HCT116 (cell line): ENCODE data around the gene CHPT1. TPM values are rescaled to one million over a fixed set of nuclear protein-coding genes. Genes with fewer than 3 reads are reported as not detected.

Experiments used
- ATAC-seq: fragments of 200-7000 bp; cut with Tn5 transposase; 2 replicates; pipeline ENCODE4 v1.9.1; 2020; ENCODE audit warnings: mild to moderate bottlenecking, moderate library complexity
- BruUV-seq: library from RNA; stranded (reverse); fragments of 400-500 nt; replicated peaks from 2 replicates; lab custom pipeline; 2021; lab: Mats Ljungman, UMichigan
- CTCF ChIA-PET: fragments of 300-600 bp; sonication (Branson Sonifier 250); formaldehyde crosslinking; loops from one replicate; lab custom pipeline; 2021; ENCODE audit warnings: antibody characterized with exemption; lab: Charles Lee
- POLR2A ChIA-PET: fragments of 300-600, 350-600 bp; sonication (Branson Sonifier 250); formaldehyde crosslinking; loops from one replicate; lab custom pipeline; 2021; ENCODE audit warnings: antibody characterized with exemption; lab: Charles Lee
- RAD21 ChIA-PET, 2 experiments: fragments of 300-600 bp; sonication (Branson Sonifier 250); formaldehyde crosslinking; loops; one replicate each; lab custom pipeline; 2023; ENCODE audit warnings: low total read pairs in 2 of 2; ENCODE audit not compliant: uncharacterized antibody in 2 of 2, unreplicated experiment in 2 of 2, low non-redundant PET in 1 of 2; lab: Charles Lee
- DNase-seq: peaks from one replicate; pipeline ENCODE4 v3.0.0-alpha.2; 2010; ENCODE audit warnings: low read depth, low spot score
- H2AFZ ChIP-seq: fragments of 200-600 bp; shearing (Covaris generic), sonication (generic); 2 replicates; pipeline ENCODE4 v1.6.1; 2017; ENCODE audit warnings: low read depth, mixed run types, mixed read lengths, antibody characterized with exemption, low read length; ENCODE audit not compliant: poor library complexity, severe bottlenecking
- H3K27ac ChIP-seq: 2 replicates; pipeline ENCODE4 v1.5.1; 2012; ENCODE audit warnings: low read depth, low read length
- H3K27me3 ChIP-seq: fragments of 200-600 bp; sonication (generic); 2 replicates; pipeline ENCODE4 v1.6.1; 2016; ENCODE audit warnings: mixed run types, low read length, mixed read lengths; ENCODE audit not compliant: insufficient read depth
- H3K36me3 ChIP-seq, 2 experiments: fragments of 200-500 bp in 1 of 2; fragments of 200-600 bp in 1 of 2; sonication (Bioruptor generic) in 1 of 2; sonication (generic) in 1 of 2; 2 replicates each; pipeline versions ENCODE4 v1.5.1 to v1.6.1; 2014 to 2016; ENCODE audit warnings: low read length in 2 of 2, inconsistent platforms in 1 of 2, mixed read lengths in 1 of 2, mixed run types in 1 of 2; ENCODE audit not compliant: insufficient read depth in 2 of 2, control insufficient read depth in 1 of 2
- H3K4me1 ChIP-seq, 2 experiments: fragments of 200-600 bp in 1 of 2; sonication (generic) in 1 of 2; 2 replicates each; pipeline versions ENCODE4 v1.5.1 to v1.6.1; 2012 to 2017; ENCODE audit warnings: low read length in 2 of 2, inconsistent platforms in 1 of 2, mild to moderate bottlenecking in 1 of 2, mixed read lengths in 1 of 2, mixed run types in 1 of 2, moderate library complexity in 1 of 2; ENCODE audit not compliant: insufficient read depth in 2 of 2, control insufficient read depth in 1 of 2
- H3K4me2 ChIP-seq: fragments of 200-600 bp; sonication (generic); 2 replicates; pipeline ENCODE4 v1.6.1; 2017; ENCODE audit warnings: mixed run types, low read length, mixed read lengths
- H3K4me3 ChIP-seq, 2 experiments: fragments of 200-600 bp in 1 of 2; sonication (generic) in 1 of 2; replicated peaks in 1 of 2; 2 replicates each; pipeline ENCODE4 v1.5.1; 2011 to 2016; ENCODE audit warnings: low read length in 2 of 2, control low read depth in 1 of 2, low read depth in 1 of 2, mild to moderate bottlenecking in 1 of 2, mixed read lengths in 1 of 2, mixed run types in 1 of 2
- H3K79me2 ChIP-seq: fragments of 200-600 bp; sonication (generic); 2 replicates; pipeline ENCODE4 v1.6.1; 2017; ENCODE audit warnings: mild to moderate bottlenecking, mixed run types, low read length, moderate library complexity, mixed read lengths; ENCODE audit not compliant: insufficient read depth
- H3K9ac ChIP-seq: fragments of 200-600 bp; sonication (generic); 2 replicates; pipeline ENCODE4 v1.6.1; 2016; ENCODE audit warnings: low read length, mixed read lengths
- H3K9me2 ChIP-seq: fragments of 200-600 bp; sonication (generic), shearing (Covaris generic); 2 replicates; pipeline ENCODE4 v1.6.1; 2017; ENCODE audit warnings: mixed run types, mild to moderate bottlenecking, moderate library complexity; ENCODE audit not compliant: insufficient read depth
- H3K9me3 ChIP-seq, 2 experiments: fragments of 200-500 bp in 1 of 2; fragments of 200-600 bp in 1 of 2; sonication (Bioruptor generic) in 1 of 2; sonication (generic) in 1 of 2; 2 replicates each; pipeline ENCODE4 v1.6.1; 2014 to 2017; ENCODE audit warnings: low read length in 2 of 2, mixed read lengths in 2 of 2, inconsistent platforms in 1 of 2, low read depth in 1 of 2, mild to moderate bottlenecking in 1 of 2, mixed run types in 1 of 2, moderate library complexity in 1 of 2; ENCODE audit not compliant: control insufficient read depth in 1 of 2, insufficient read depth in 1 of 2
- H4K20me1 ChIP-seq: fragments of 200-600 bp; sonication (generic), shearing (Covaris generic); 2 replicates; pipeline ENCODE4 v1.6.1; 2017; ENCODE audit warnings: mixed run types, mild to moderate bottlenecking, moderate library complexity; ENCODE audit not compliant: insufficient read depth
- CEBPB ChIP-seq: IDR thresholded peaks from 2 replicates; pipeline ENCODE4 v1.6.1; 2012; ENCODE audit warnings: low read depth
- CTCF ChIP-seq, 3 experiments: fragments of 200-600 bp in 1 of 3; sonication (generic) in 1 of 3; IDR thresholded peaks in 2 of 3; conservative IDR thresholded peaks in 1 of 3; 2 replicates each; pipeline ENCODE4 v1.5.1; 2012 to 2017; ENCODE audit warnings: low read depth in 2 of 3, low read length in 2 of 3, antibody characterized with exemption in 1 of 3, borderline replicate concordance in 1 of 3, control low read depth in 1 of 3, mild to moderate bottlenecking in 1 of 3, mixed read lengths in 1 of 3, mixed run types in 1 of 3, moderate library complexity in 1 of 3; ENCODE audit not compliant: insufficient read depth in 1 of 3
- JUND ChIP-seq: IDR thresholded peaks from 2 replicates; pipeline ENCODE4 v1.6.1; 2012
- RAD21 ChIP-seq: IDR thresholded peaks from 2 replicates; pipeline ENCODE4 v1.6.1; 2012; ENCODE audit warnings: low read depth, mild to moderate bottlenecking
- TCF7L2 ChIP-seq: IDR thresholded peaks from 2 replicates; pipeline ENCODE4 v1.7.0; 2011; ENCODE audit warnings: borderline replicate concordance, inconsistent platforms; ENCODE audit not compliant: insufficient read depth, insufficient read length; ENCODE audit errors: extremely low read depth
- YY1 ChIP-seq: IDR thresholded peaks from 2 replicates; pipeline ENCODE4 v1.6.1; 2011; ENCODE audit warnings: low read length, low read depth, moderate library complexity, mild to moderate bottlenecking; ENCODE audit not compliant: insufficient replicate concordance; ENCODE audit errors: extremely low read depth
- intact Hi-C: fragments of 100-400 bp; cut with micrococcal nuclease; formaldehyde crosslinking; loops from 2 replicates; pipeline ENCODE4 v1.10.0; 2022
- total RNA-seq: library from RNA; stranded (reverse); gene quantifications from one replicate; pipeline ENCODE4 v1.2.1, GENCODE V29; 2021; ENCODE audit not compliant: unreplicated experiment
- TF ChIP-seq, protein P1 (sequence below): IDR thresholded peaks from 2 replicates; pipeline ENCODE4 v1.6.1; 2011; ENCODE audit warnings: mild to moderate bottlenecking, low read length, moderate library complexity; ENCODE audit not compliant: insufficient replicate concordance; ENCODE audit errors: extremely low read depth

The CHPT1 gene
- total RNA-seq, 1 experiment from 2014 or later, result 20.1 TPM

GRCh38 chr12:101764051-101764792 is 66.8 kb downstream of the CHPT1 start:
- Histone ChIP-seq H3K4me1 (no peaks in the 10 kb centered on the region), H3K4me3 (no peak overlapping the region), H3K9ac (no peak overlapping the region), H3K36me3 (0 out of 4 replicates have a peak, but pooled peaks cover 0 to 6% of the 10 kb centered on the region in 2 experiments), H4K20me1 (no peaks in the 10 kb centered on the region), H3K27ac (no peak overlapping the region), H3K4me2 (no peak overlapping the region), H3K79me2 (no peaks in the 10 kb centered on the region), H3K9me2 (no peaks in the 10 kb centered on the region), H3K9me3 (no peaks in the 10 kb centered on the region), H3K27me3 (no peaks in the 10 kb centered on the region), H2AFZ (no peak overlapping the region)
- CTCF ChIA-PET, result interaction anchor here (1.2 kb wide), 1 partner anchor 10 kb away, joined by 3 read pairs; no protein-coding TSS in a partner anchor
- POLR2A ChIA-PET, result interaction anchor here (1.3 kb wide), 1 partner anchor 9 kb away, joined by 3 read pairs; no protein-coding TSS in a partner anchor
- ATAC-seq (no peak), DNase-seq (no peak)
- TF ChIP-seq, protein P1, sequence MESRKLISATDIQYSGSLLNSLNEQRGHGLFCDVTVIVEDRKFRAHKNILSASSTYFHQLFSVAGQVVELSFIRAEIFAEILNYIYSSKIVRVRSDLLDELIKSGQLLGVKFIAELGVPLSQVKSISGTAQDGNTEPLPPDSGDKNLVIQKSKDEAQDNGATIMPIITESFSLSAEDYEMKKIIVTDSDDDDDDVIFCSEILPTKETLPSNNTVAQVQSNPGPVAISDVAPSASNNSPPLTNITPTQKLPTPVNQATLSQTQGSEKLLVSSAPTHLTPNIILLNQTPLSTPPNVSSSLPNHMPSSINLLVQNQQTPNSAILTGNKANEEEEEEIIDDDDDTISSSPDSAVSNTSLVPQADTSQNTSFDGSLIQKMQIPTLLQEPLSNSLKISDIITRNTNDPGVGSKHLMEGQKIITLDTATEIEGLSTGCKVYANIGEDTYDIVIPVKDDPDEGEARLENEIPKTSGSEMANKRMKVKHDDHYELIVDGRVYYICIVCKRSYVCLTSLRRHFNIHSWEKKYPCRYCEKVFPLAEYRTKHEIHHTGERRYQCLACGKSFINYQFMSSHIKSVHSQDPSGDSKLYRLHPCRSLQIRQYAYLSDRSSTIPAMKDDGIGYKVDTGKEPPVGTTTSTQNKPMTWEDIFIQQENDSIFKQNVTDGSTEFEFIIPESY, result no peak
- TF ChIP-seq YY1 (no peak), JUND (no peak), CEBPB (no peak)
- RAD21 ChIA-PET, result no interaction called here
- intact Hi-C loops, result no loop called here
- BruUV-seq, result TSS peak; percentile 61

DNA sequence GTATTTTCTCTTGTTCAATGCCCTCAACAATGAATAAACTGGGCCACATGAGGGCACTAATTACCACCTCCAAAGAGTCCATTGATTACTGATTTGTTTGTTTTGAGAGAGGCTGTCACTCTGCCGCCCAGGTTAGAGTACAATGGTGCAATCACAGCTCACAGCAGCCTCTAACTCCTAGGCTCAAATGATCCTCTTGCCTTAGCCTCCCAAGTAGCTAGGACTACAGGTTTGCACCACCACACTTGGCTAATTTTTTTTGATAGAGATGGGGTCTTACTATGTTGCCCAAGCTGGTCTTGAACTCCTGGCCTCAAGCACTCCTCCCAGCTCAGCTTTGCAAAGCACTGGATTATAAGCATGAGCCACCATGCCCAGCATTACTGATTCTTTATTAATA is 70.1 kb downstream of the CHPT1 start:
- CTCF ChIA-PET, result no interaction called here
- BruUV-seq, result no TSS peak
- Histone ChIP-seq H4K20me1 (no peaks in the 10 kb centered on the region), H3K79me2 (no peaks in the 10 kb centered on the region), H3K27me3 (no peaks in the 10 kb centered on the region), H2AFZ (no peak overlapping the region), H3K9me3 (no peaks in the 10 kb centered on the region), H3K27ac (no peak overlapping the region), H3K9me2 (no peaks in the 10 kb centered on the region), H3K4me1 (no peaks in the 10 kb centered on the region), H3K4me3 (no peak overlapping the region), H3K4me2 (no peak overlapping the region)
- no peak for DNase-seq
- intact Hi-C loops, result no loop called here
- POLR2A ChIA-PET, result no interaction called here
- no peak for TF ChIP-seq TCF7L2
- peak; percentile 19; the same call in 1 of the 2 replicates for TF ChIP-seq RAD21
- TF ChIP-seq CTCF (IDR thresholded peaks at IDR 0.05 in 2 of 3, conservative IDR thresholded peaks at IDR 0.05 in 1 of 3; ENCODE audit: borderline replicate concordance in 1 of 3, insufficient read depth in 1 of 3, low read depth in 2 of 3, low read length in 2 of 3), result 0 out of 6 replicates have a peak, but pooled peaks of 1 of the 3 experiments have one; percentile 4
- TF ChIP-seq, all 23 proteins: peak for 2
- peaks cover 0 to 2% of the 10 kb centered on the region in 2 experiments; a peak in 1 of 4 replicates for H3K36me3 ChIP-seq
- RAD21 ChIA-PET, result no interaction called here
- H3K9ac ChIP-seq, result no peak overlapping the region
- ATAC-seq, result no peak
